PC-3 (cell line): ENCODE results near the gene VAMP8.
"Not testable (repeated sequence)": the region's sequence is repeated elsewhere in the genome, so short reads cannot be mapped to it uniquely, and the experiment has no call there.

Experiments used
- CTCF ChIP-seq: fragments of 300-600 bp; sonication (generic); conservative IDR thresholded peaks from 2 replicates; pipeline ENCODE4 v1.5.1; 2017; ENCODE audit warnings: antibody characterized with exemption, low read depth, mild to moderate bottlenecking, low read length
- EZH2phosphoT487 ChIP-seq: fragments of 300-600 bp; sonication (generic); IDR thresholded peaks from 2 replicates; pipeline ENCODE4 v1.6.1; 2018; ENCODE audit warnings: mild to moderate bottlenecking, antibody characterized with exemption, low read length, borderline replicate concordance

- not testable (repeated sequence) for TF ChIP-seq CTCF, EZH2phosphoT487
Observed at GRCh38 chr2:85604133-85604444, 26.7 kb downstream of the VAMP8 start.
